ENCODE results near the gene PGLYRP3.

PGLYRP3 gene

GRCh38 chr1:153313288-153313687 is 536 bp upstream of the PGLYRP3 start:
- no peak for DNase-seq (ENCODE audit: low read depth)

GRCh38 chr1:153310526-153310925 is 2.2 kb downstream of the PGLYRP3 start:
- no peak for DNase-seq (ENCODE audit: low read depth)

GRCh38 chr1:153309441-153309840 is 3.3 kb downstream of the PGLYRP3 start:
- DNase-seq (ENCODE audit: low read depth) = no peak

- no peak for DNase-seq (ENCODE audit: low read depth)
These were observed 4.2 kb downstream of the PGLYRP3 start for GRCh38 chr1:153308540-153308939.

GRCh38 chr1:153307221-153307600 is 5.5 kb downstream of the PGLYRP3 start:
- DNase-seq (ENCODE audit: low read depth) = no peak

- no peak for DNase-seq (ENCODE audit: low read depth)
These were observed 6.2 kb downstream of the PGLYRP3 start for GRCh38 chr1:153306303-153307220.

- no peak for DNase-seq (ENCODE audit: low read depth)
These were observed 7.1 kb downstream of the PGLYRP3 start for GRCh38 chr1:153305682-153306081.

- no peak for DNase-seq (ENCODE audit: low read depth)
These were observed 10.4 kb downstream of the PGLYRP3 start for GRCh38 chr1:153302308-153302707.

GRCh38 chr1:153293851-153294250 is 18.9 kb downstream of the PGLYRP3 start:
- no peak for DNase-seq (ENCODE audit: low read depth)

- no peak for DNase-seq (ENCODE audit: low read depth)
These were observed 19.3 kb downstream of the PGLYRP3 start for GRCh38 chr1:153293480-153293775.

- DNase-seq (ENCODE audit: low read depth) = no peak
These were observed 19.8 kb downstream of the PGLYRP3 start for GRCh38 chr1:153292740-153293479.

- no peak for DNase-seq (ENCODE audit: low read depth)
These were observed 20.6 kb downstream of the PGLYRP3 start for GRCh38 chr1:153292185-153292584.

GRCh38 chr1:153291514-153291913 is 21.2 kb downstream of the PGLYRP3 start:
- DNase-seq (ENCODE audit: low read depth) = no peak

- no peak for DNase-seq (ENCODE audit: low read depth)
These were observed 24.0 kb downstream of the PGLYRP3 start for GRCh38 chr1:153288634-153289275.

GRCh38 chr1:153277852-153278251 is 34.9 kb downstream of the PGLYRP3 start:
- DNase-seq (ENCODE audit: low read depth) = no peak

- DNase-seq (ENCODE audit: low read depth) = no peak
These were observed 40.6 kb downstream of the PGLYRP3 start for GRCh38 chr1:153272186-153272585.

- DNase-seq (ENCODE audit: low read depth) = no peak
These were observed 41.0 kb downstream of the PGLYRP3 start for GRCh38 chr1:153271711-153272110.

- no peak for DNase-seq (ENCODE audit: low read depth)
These were observed 47.3 kb downstream of the PGLYRP3 start for GRCh38 chr1:153265457-153265856.

- no peak for DNase-seq (ENCODE audit: low read depth)
These were observed 50.1 kb downstream of the PGLYRP3 start for GRCh38 chr1:153262462-153263157.

GRCh38 chr1:153262070-153262366 is 50.7 kb downstream of the PGLYRP3 start:
- no peak for DNase-seq (ENCODE audit: low read depth)

GRCh38 chr1:153261281-153262069 is 51.3 kb downstream of the PGLYRP3 start:
- peak; percentile 1 for DNase-seq (ENCODE audit: low read depth)
